GM18519 (cell line): ENCODE results near the gene FGGY.
"Not testable (repeated sequence)": the region's sequence is repeated elsewhere in the genome, so short reads cannot be mapped to it uniquely, and the experiment has no call there.

Experiments used
- ATAC-seq: cut with Tn5 transposase; IDR thresholded peaks from one replicate; pipeline ENCODE4 v1.9.1; 2021; ENCODE audit warnings: mild to moderate bottlenecking, moderate library complexity; ENCODE audit not compliant: unreplicated experiment, low FRiP score

FGGY gene

GRCh38 chr1:59528900-59529299 lies 232.0 kb downstream of the FGGY start:
- ATAC-seq: no peak

GRCh38 chr1:59530119-59530518 lies 233.2 kb downstream of the FGGY start:
- no peak for ATAC-seq

DNA sequence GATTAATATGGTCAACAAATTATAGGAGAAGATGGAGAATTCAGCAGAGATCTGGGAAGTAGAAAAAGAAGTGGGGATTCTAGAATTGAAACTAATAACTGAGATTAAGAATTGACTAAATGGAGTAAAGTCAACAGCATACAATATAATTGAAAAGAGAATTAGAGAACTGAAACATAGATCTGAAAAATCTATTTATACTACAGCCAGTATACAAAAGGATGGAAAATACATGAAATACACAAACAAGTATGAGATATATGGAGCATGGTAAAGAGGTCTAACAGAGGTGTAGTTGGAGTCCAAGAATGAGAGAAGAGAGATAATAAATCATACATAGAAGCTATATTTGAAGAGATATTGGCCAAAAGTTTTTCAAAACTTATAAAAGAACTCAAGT lies 235.2 kb downstream of the FGGY start:
- peak; percentile 58 for ATAC-seq

- not testable (repeated sequence) for ATAC-seq
These were observed 241.6 kb downstream of the FGGY start for GRCh38 chr1:59538476-59538875.

- ATAC-seq: no peak
These were observed 243.2 kb downstream of the FGGY start for GRCh38 chr1:59539961-59540681.

GRCh38 chr1:59541161-59541560 lies 244.3 kb downstream of the FGGY start:
- no peak for ATAC-seq

DNA sequence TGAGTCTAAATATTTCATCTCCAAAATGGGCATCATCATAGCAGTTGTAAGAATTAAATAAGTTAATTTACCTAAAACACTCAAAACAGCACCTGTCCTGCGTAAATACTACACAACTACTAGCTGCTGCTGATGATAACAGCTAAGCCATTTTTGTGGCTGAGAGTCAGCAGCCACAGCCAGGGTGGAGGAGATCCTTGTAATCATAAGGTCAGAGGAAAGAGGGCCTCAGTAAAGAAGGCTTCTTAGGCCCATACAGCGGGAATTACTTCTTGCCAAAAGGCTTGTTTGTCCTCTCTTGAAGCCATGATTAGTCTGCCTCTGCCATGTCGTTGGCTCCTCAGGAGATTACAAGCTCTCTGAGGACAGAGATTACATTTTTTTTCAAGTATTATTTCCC lies 245.0 kb downstream of the FGGY start:
- ATAC-seq: no peak

DNA sequence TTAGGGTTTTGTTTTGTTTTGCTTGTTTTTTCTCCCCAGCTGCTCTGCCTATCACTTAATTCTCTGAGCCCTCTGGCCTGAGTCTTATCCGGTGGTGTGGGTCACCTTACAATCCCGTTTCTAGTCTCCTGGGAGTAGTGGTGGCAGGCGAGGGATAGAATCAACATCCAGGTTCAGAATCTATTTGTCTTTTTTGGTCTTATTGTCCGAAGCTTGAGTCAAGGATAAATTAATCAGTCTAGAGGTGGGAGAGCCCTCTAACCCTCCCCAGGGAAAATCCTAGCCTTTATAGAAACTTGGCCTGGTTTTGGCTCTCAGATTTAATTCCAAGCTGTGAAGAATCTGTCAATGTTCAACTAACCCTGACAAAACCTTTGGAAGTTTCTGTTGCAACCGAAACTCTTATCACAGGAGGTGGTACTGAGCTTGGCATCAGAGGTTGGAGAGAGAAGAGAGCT lies 246.3 kb downstream of the FGGY start:
- no peak for ATAC-seq

GRCh38 chr1:59544615-59545293 lies 247.9 kb downstream of the FGGY start:
- no peak for ATAC-seq

DNA sequence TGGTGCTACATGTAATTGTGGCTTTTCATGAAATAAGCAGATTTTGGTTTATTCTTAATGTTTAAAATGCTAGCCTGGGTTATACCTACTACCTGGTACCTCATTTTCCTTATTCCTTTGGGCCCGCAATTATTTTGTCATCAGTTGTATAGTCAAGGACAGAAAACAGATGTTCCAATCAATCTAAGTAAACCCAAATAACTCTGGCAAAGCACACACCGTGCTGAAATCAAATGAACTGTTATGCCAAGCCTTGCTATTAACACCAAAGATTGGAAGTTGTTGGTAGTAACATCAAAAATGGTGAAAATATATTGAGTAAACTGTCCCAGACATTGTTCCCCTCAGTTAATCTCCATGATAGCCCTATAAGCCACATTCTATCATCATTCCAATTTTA lies 248.9 kb downstream of the FGGY start:
- ATAC-seq: no peak

- no peak for ATAC-seq
These were observed 252.4 kb downstream of the FGGY start for GRCh38 chr1:59549066-59549837.

DNA sequence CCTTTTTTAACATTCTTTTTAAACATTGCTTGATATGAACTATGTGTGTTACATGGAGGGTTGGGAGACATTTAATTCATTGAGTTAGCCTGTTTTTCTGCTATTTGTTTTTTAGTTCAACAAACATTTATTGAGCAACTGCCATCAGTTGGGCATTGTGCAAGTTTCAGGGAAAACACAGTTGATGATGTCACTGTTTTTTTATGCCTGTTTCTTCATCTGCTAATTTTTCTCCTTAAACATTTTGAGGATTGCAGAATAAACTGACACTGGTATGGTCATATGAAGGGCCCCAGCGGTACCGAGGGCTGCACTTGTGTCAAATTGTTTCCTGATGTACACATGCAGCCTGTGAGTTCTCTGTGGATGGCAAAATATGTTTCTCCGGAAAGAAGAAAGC lies 253.0 kb downstream of the FGGY start:
- no peak for ATAC-seq

- ATAC-seq: no peak
These were observed 255.1 kb downstream of the FGGY start for GRCh38 chr1:59552007-59552406.

- ATAC-seq: no peak
These were observed 256.5 kb downstream of the FGGY start for GRCh38 chr1:59553371-59553770.

- no peak for ATAC-seq
These were observed 257.2 kb downstream of the FGGY start for GRCh38 chr1:59554011-59554663.

DNA sequence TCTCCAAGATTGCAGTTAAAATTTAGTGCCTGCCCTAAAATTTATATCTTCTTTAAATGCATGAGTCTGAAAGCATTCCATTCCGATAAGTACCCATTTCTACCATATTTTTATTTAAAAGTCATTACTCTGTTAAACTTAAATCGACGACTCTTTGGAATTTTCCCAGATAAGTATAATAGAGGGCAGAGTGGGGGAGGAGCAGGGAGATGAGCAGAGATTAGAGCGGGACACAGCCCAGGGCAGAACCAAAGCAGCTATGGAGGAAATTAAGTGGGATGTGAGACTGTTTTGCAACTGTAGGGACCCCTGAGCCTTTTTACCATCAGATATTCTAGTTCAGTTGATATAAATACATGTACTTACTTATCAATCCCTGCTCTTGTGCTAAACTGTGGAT lies 257.9 kb downstream of the FGGY start:
- ATAC-seq: no peak

DNA sequence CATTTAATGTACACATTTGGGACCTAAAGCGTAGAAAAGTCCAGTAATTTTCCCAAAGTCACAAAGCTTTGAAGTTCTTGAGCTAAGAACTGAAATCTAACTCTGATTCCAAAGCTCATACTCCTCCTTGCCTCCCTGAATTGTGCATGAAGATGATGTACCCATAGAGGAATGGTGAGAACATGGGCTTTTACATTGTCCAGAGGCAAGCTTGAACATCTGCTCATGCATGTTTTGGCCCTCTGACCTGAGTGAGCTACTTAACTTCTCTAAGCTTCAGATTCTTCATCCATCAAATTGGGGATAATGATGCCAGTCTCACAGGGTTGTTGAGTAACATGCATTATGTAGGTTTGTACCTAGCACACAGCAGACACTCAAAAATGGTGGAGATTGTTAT lies 259.5 kb downstream of the FGGY start:
- no peak for ATAC-seq

- no peak for ATAC-seq
These were observed 260.1 kb downstream of the FGGY start for GRCh38 chr1:59556802-59557548.

GRCh38 chr1:59557549-59557885 lies 260.6 kb downstream of the FGGY start:
- no peak for ATAC-seq

DNA sequence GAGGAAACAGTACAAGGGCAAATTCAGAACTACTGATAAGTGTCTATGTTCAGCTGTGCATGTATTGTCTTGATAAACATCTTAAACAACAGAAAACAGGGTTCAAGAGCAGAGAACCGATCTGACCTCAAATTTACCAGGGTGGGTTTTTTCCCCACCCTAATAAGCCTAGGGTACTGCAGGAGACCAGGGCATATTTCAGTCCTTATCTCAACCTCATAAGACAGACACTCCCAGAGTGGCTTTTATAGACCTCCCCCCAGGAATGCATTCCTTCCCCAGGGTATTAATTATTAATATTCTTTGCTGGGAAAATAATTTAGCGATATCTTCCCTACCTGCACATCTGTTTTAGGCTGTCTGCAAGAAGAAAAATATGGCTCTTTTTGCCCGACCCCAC lies 261.7 kb downstream of the FGGY start:
- ATAC-seq: not testable (repeated sequence)
